K562 (cell line): ENCODE results near the gene MRPS35. TPM values are rescaled to one million over a fixed set of nuclear protein-coding genes. Genes with fewer than 3 reads are reported as not detected.

ENCODE experiments used
- EWSR1 ChIP-seq: fragments of 450-650 bp; IDR thresholded peaks from 2 replicates; pipeline ENCODE4 v1.6.1; 2018; ENCODE audit warnings: borderline replicate concordance, mild to moderate bottlenecking, low read depth, moderate library complexity; ENCODE audit not compliant: partially characterized antibody
- GABPA ChIP-seq: fragments of 200-800 bp; sonication (Bioruptor generic); conservative IDR thresholded peaks from 2 replicates; pipeline ENCODE4 v1.6.1; 2016; ENCODE audit warnings: low read depth, missing genetic modification characterization, missing compliant biosample characterization
- KHSRP ChIP-seq: fragments of 450-650 bp; IDR thresholded peaks from 2 replicates; pipeline ENCODE4 v1.6.1; 2017
- MGA ChIP-seq: fragments of 450-650 bp; IDR thresholded peaks from 2 replicates; pipeline ENCODE4 v1.6.1; 2016; ENCODE audit warnings: mild to moderate bottlenecking, moderate library complexity
- MTA1 ChIP-seq: fragments of 450-650 bp; IDR thresholded peaks from 2 replicates; pipeline ENCODE4 v1.6.1; 2017; ENCODE audit warnings: borderline replicate concordance
- MYC ChIP-seq, 2 experiments: fragments of 250-450 bp in 1 of 2; sonication (Bioruptor Pico) in 1 of 2; IDR thresholded peaks; 2 replicates each; pipeline versions ENCODE4 v1.5.1 to v1.6.1; 2012 to 2021; ENCODE audit warnings: low read depth in 2 of 2, borderline replicate concordance in 1 of 2, improper control_type of control experiment in 1 of 2, low read length in 1 of 2, mild to moderate bottlenecking in 1 of 2, moderate library complexity in 1 of 2
- MYNN ChIP-seq, 2 experiments: sonication (generic); formaldehyde crosslinking in 1 of 2; IDR thresholded peaks; 2 replicates each; pipeline versions ENCODE4 v1.5.0 to v1.6.1; 2016 to 2020; ENCODE audit warnings: antibody characterized with exemption in 1 of 2, missing genetic modification reagents in 1 of 2
- NFIC ChIP-seq: fragments of 450-650 bp; IDR thresholded peaks from 2 replicates; pipeline ENCODE4 v1.6.1; 2017; ENCODE audit warnings: mild to moderate bottlenecking, inconsistent platforms
- NONO ChIP-seq, 2 experiments: fragments of 200-400 bp in 1 of 2; fragments of 450-650 bp in 1 of 2; formaldehyde crosslinking in 1 of 2; IDR thresholded peaks; 2 replicates each; pipeline ENCODE4 v1.6.1; 2017; ENCODE audit warnings: low read depth in 2 of 2, mild to moderate bottlenecking in 2 of 2, moderate library complexity in 2 of 2, low read length in 1 of 2
- NR2C2 ChIP-seq, 2 experiments: fragments of 200-800 bp in 1 of 2; sonication (Bioruptor generic) in 1 of 2; sonication (generic) in 1 of 2; formaldehyde crosslinking in 1 of 2; IDR thresholded peaks; 2 replicates each; pipeline versions ENCODE4 v1.6.1 to v1.8.0; 2016 to 2022; ENCODE audit warnings: mild to moderate bottlenecking in 1 of 2, missing compliant biosample characterization in 1 of 2, missing genetic modification characterization in 1 of 2, missing genetic modification reagents in 1 of 2
- VEZF1 ChIP-seq: fragments of 200-800 bp; sonication (Bioruptor generic); IDR thresholded peaks from 2 replicates; pipeline ENCODE4 v1.6.1; 2017; ENCODE audit warnings: missing genetic modification characterization, missing compliant biosample characterization
- ZNF143 ChIP-seq: sonication (generic); formaldehyde crosslinking; IDR thresholded peaks from 2 replicates; pipeline ENCODE4 v1.9.0; 2022; ENCODE audit warnings: mild to moderate bottlenecking, missing genetic modification reagents
- ZNF24 ChIP-seq: fragments of 450-650 bp; IDR thresholded peaks from 2 replicates; pipeline ENCODE4 v1.6.1; 2016
- polyA plus RNA-seq, 8 experiments: library from polyadenylated mRNA; depleted of rRNA in 4 of 8; stranded (reverse) in 5 of 8; unstranded in 3 of 8; fragments of >200 nt; fragmentation: Nextera tagmentation in 2 of 8; fragmentation: Illumina TruSeq in 1 of 8; extraction: Ambion mirVana in 2 of 8; extraction: Trizol in 1 of 8; gene quantifications; 2 replicates each; pipeline versions ENCODE4 v1.2.1 to v1.2.3, GENCODE V29; 2011 to 2014; ENCODE audit warnings: inconsistent platforms in 1 of 8, missing spikeins in 1 of 8
- total RNA-seq, 7 experiments: library from RNA; depleted of rRNA in 6 of 7; stranded (reverse); fragments of >200 nt in 6 of 7; fragmentation: Illumina TruSeq in 2 of 7; extraction: Trizol in 2 of 7; gene quantifications; 2 replicates each; pipeline versions ENCODE4 v1.2.1 to v1.2.3, GENCODE V29; 2011 to 2021; ENCODE audit warnings: low replicate concordance in 1 of 7

MRPS35 gene
- total and polyA plus RNA-seq, 9 of the 15 experiments (the other 6 are each of a cell fraction or from before 2014, with no cell fraction given), result 79.0 to 183 (median 114) TPM

GRCh38 chr12:27780612-27781408, 70.2 kb downstream of the MRPS35 start (continued):
- TF ChIP-seq VEZF1 (CRISPR knock-in tag), result 0 out of 2 replicates have a peak, but pooled peaks have one; percentile 14
- peak; percentile 88 for TF ChIP-seq ZNF24
- TF ChIP-seq EWSR1, result no peak
- TF ChIP-seq NONO (IDR thresholded peaks at IDR 0.05; ENCODE audit: low read depth in 2 of 2, low read length in 1 of 2), result no peak
- TF ChIP-seq MTA1, result no peak
- peak; percentile 64 for TF ChIP-seq MGA
- TF ChIP-seq MYNN (IDR thresholded peaks at IDR 0.05), result no peak
- no peak for TF ChIP-seq MYNN (CRISPR knock-in tag; IDR thresholded peaks at IDR 0.05)
- TF ChIP-seq KHSRP, result no peak
- TF ChIP-seq NR2C2 (CRISPR knock-in tag; IDR thresholded peaks at IDR 0.05), result no peak
- TF ChIP-seq NR2C2 (tag; IDR thresholded peaks at IDR 0.05), result 0 out of 2 replicates have a peak, but pooled peaks have one; percentile 34
- 0 out of 2 replicates have a peak, but pooled peaks have one; percentile 7 for TF ChIP-seq NFIC
- no peak; the same call in 1 of the 2 replicates for TF ChIP-seq ZNF143 (CRISPR knock-in tag)
- TF ChIP-seq MYC (IDR thresholded peaks at IDR 0.05; ENCODE audit: low read depth, low read length), result no peak
- peak; percentile 65; the same call in 1 of the 2 replicates for TF ChIP-seq MYC (CRISPR knock-in tag; IDR thresholded peaks at IDR 0.05; ENCODE audit: borderline replicate concordance, low read depth)
- TF ChIP-seq GABPA (tag), result no peak
